RCC 7860 (cell line): ENCODE data around the gene MON2.

Experiments used
- DNase-seq: peaks from one replicate; pipeline ENCODE4 v3.0.0-alpha.2; 2015; ENCODE audit warnings: low spot score
- FAIRE-seq: peaks from 2 replicates; lab custom pipeline; 2012; peaks lifted over from hg19 to GRCh38; lab: Jason Lieb, UNC

Gene MON2

DNA sequence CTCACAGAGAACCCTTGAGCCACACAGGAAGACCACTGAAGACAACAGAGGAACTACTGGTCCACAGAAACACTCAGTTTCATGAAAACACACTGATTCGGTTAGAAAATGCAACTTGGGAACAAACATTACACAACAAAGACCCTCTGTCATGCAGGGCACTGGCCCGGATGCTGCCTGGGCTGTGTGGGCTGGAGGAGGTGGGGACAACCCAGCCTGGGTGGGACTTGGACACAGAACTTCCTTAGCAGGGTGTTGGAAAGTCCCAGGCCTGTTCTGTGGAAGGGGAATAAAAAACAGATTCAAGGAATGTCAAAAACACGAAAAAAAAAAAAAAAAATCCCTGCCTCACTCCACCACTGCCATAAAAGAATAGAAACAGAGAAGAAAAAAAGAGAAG, 181.0 kb downstream of the MON2 start:
- DNase-seq (no peak), FAIRE-seq (no peak)

DNA sequence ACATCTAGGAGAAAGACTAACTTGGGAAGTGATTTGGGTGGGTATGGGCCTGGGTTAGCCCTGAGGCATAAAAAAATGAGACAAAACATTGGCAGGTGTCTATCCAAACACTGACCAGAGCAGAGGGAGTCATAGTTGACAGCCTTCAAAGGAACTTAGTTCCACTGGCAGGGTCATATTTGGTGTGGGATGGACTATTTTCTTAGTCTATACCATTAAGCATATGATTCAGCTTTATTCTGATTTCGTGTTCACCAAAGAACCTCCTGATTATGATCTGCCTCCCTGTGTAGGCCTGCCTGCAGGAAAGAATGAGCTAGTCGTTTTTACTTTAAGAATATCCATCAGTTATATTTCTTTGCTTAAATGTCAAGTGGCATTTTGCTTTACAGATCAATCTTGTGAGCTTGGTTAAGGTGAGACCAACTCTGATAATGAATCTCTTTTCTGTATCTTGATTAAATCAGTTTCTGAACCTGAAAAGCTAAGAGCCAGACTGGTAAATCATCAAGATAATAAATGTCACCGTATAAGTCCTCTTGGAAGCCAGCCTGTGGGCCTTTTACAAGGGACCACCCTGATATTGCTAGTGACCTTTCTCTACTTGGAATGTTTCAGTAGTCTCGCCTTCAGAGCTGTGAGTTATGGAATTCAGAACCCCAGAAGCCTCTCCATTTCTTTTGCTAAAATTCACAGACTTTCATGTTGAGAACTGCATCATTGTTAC, 182.9 kb downstream of the MON2 start:
- DNase-seq (no peak), FAIRE-seq (no peak)
